NCI-H1694 treated with DMSO at 0.1 percent for 48 hours (cell line): ENCODE results near the gene ATAD3C.
"Not testable (repeated sequence)": the region's sequence is repeated elsewhere in the genome, so short reads cannot be mapped to it uniquely, and the experiment has no call there.

Experiments
- DNase-seq: peaks from one replicate; lab custom pipeline; 2025; lab: John Stamatoyannopoulos, UW

ATAD3C gene

GRCh38 chr1:1446631-1447030 lies 2.9 kb upstream of the ATAD3C start:
- DNase-seq, result not testable (repeated sequence)

- DNase-seq, result not testable (repeated sequence)
Measured at GRCh38 chr1:1450616-1451015, 1.1 kb downstream of the ATAD3C start.

GRCh38 chr1:1451696-1452364 lies 2.3 kb downstream of the ATAD3C start:
- no peak for DNase-seq

GRCh38 chr1:1452365-1452739 lies 2.9 kb downstream of the ATAD3C start:
- peak; percentile 70 for DNase-seq

- no peak for DNase-seq
Measured at GRCh38 chr1:1452882-1453281, 3.4 kb downstream of the ATAD3C start.

GRCh38 chr1:1454286-1455056 lies 5.0 kb downstream of the ATAD3C start:
- DNase-seq, result not testable (repeated sequence)

GRCh38 chr1:1455366-1455884 lies 5.9 kb downstream of the ATAD3C start:
- no peak for DNase-seq

GRCh38 chr1:1455934-1456333 lies 6.4 kb downstream of the ATAD3C start:
- DNase-seq, result not testable (repeated sequence)

- DNase-seq, result not testable (repeated sequence)
Measured at GRCh38 chr1:1456683-1457255, 7.3 kb downstream of the ATAD3C start.

- DNase-seq, result not testable (repeated sequence)
Measured at GRCh38 chr1:1459156-1459555, 9.7 kb downstream of the ATAD3C start.

- not testable (repeated sequence) for DNase-seq
Measured at GRCh38 chr1:1459711-1460110, 10.2 kb downstream of the ATAD3C start.

GRCh38 chr1:1460540-1461130 lies 11.1 kb downstream of the ATAD3C start:
- DNase-seq, result no peak

- DNase-seq, result no peak
Measured at GRCh38 chr1:1461721-1462317, 12.3 kb downstream of the ATAD3C start.

- DNase-seq, result no peak
Measured at GRCh38 chr1:1462318-1462966, 13.0 kb downstream of the ATAD3C start.

GRCh38 chr1:1463312-1463711 lies 13.8 kb downstream of the ATAD3C start:
- DNase-seq, result no peak

GRCh38 chr1:1468196-1468985 lies 18.9 kb downstream of the ATAD3C start:
- not testable (repeated sequence) for DNase-seq

- DNase-seq, result no peak
Measured at GRCh38 chr1:1470626-1471388, 21.3 kb downstream of the ATAD3C start.

- peak; percentile 75 for DNase-seq
Measured at GRCh38 chr1:1471389-1472052, 22.0 kb downstream of the ATAD3C start, which contains the start of gene ATAD3B. Gene ATAD3B (plus strand): TSS chr1:1471765. CDS start chr1:1471885, 120 bp downstream.
